Body of pancreas (tissue), 4 donors: ENCODE results near the gene NHSL1.

Experiments used
- CTCF ChIP-seq, 7 experiments: fragments of 450-650 bp in 4 of 7; fragments of 200-600 bp in 3 of 7; sonication (generic) in 3 of 7; IDR thresholded peaks; one replicate each; pipeline ENCODE4 v1.5.1; 2016 to 2019; ENCODE audit warnings: antibody characterized with exemption in 7 of 7
- POLR2A ChIP-seq, 3 donors: fragments of 450-650 bp; IDR thresholded peaks; one replicate each; pipeline ENCODE4 v1.6.1; 2016; ENCODE audit warnings: antibody characterized with exemption in 3 of 3, mild to moderate bottlenecking in 2 of 3

- TF ChIP-seq CTCF (IDR thresholded peaks at IDR 0.05) = no peak
- TF ChIP-seq POLR2A (IDR thresholded peaks at IDR 0.05) = no peak
Measured at GRCh38 chr6:138439546-138439945, 59.7 kb downstream of the NHSL1 start.
